HG03442 (cell line): Measurements from ENCODE around the gene RNASE4.
"Not testable (repeated sequence)": the region's sequence is repeated elsewhere in the genome, so short reads cannot be mapped to it uniquely, and the experiment has no call there.

Experiments used
- ATAC-seq: cut with Tn5 transposase; IDR thresholded peaks from one replicate; pipeline ENCODE4 v1.9.1; 2021; ENCODE audit warnings: mild to moderate bottlenecking, moderate library complexity; ENCODE audit not compliant: unreplicated experiment

The RNASE4 gene

DNA sequence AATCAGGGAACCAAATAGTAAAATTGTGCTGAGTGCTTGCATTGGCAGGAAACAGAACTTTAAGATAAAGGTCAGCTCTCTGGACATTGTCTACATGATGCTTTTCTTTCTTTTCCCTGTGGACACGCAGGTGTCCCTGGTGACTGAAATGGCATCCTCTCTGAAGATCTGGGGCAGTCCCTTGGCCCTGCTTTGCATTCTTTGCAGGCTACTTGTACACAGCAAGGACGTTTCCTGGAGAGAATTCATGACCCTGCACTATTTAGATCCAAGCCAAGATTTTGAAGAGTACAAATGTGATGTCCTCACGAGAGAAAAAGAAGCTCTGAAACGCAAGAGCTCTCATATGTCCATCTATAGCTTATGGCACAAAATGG, 50.1 kb downstream of the RNASE4 start:
- no peak for ATAC-seq

DNA sequence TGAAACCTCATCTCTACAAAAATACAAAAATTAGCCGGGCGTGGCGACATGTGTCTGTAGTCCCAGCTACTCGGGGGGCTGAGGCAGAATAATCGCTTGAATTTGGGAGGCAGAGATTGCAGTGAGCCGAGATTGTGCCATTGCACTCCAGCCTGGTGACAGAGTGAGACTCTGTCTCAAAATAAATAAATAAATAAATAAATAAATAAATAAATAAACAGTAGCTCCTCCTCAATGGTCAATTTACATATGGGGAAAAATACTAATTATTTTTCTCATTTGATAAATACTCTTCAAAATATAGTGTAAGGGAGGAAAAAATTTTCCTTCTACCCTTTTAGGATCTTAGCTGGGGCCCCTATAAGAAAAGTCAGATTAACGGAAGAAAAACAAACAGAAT, 53.9 kb downstream of the RNASE4 start:
- not testable (repeated sequence) for ATAC-seq

DNA sequence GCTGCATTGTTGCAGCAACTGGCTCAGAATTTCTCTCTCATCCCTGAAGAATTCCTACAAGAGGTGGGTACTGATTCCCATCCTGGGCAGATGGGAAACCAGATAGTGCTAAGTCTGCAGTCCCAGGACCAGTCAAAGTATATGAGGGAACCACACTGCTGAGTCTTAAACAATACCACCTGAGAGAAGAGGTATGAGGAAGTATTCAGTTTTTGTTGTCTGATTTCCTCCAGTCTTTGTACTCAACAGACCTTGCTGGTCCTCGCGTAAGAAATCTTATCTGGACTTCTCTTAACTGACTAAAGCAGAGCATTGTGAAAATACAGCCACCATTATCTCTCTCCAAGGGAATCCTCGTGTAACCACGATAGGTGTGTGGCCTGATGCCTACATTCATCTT, 57.8 kb downstream of the RNASE4 start:
- ATAC-seq, result no peak

DNA sequence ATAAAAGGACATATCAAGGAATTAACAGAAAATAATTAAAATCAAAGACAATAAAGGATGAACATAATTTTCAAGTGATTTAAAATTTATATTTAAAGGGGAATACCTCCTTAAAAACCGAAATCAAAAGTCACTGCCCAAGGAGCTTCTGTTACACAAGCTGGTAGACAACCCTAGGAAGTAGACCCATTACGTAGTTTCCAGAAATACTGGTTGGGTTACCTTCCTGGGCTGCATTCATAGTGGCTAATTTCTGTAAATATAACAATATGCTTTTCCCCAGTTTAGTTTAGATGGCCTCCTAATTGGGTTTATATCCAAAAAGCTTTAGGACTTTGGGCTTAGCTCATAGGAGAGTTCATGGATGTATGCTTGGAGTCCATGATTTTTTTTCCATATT, 59.2 kb downstream of the RNASE4 start:
- no peak for ATAC-seq

DNA sequence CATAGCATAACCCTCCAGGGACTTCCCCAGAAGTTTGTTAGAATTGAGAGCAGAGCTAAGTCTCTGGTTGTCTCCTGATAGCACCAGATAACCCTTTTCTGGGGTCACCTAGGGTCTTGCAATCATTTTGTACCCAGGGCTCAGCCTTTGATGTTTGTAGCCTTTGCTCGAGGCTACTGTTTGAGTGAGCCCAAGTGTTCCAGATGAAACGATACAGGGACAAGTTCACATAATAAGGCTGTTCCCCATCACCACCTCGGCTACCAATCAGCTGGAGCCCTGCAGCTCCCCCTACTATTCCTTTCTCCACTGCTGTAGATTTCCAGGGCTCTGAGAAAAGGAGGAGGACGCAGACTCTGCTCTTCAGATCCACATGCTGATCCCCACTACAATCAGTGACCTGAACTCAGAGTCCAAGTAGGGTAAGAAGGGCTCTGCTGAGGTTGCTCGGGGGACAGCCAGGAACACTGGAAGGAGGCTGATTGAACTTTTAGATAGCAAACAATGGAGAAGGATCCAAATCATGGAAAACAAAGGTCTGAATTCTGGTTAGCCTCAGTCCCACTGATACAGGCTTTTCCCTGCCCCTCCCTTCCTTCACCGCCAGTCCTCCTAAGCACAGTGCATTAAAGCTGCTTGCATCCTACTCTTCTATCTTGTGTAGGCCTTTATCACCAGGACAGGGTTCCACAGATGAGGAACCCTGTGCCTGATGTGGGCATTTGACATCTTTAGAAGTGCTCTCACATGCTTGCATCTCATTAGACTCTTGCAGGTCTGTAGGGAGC, 61.4 kb downstream of the RNASE4 start, which contains the start of gene EDDM3A:
TSS of gene EDDM3A (plus strand) at position 317 of the 788 bp plus-strand sequence. CDS start 1,694 bp downstream, outside the sequence.
- no peak for ATAC-seq

DNA sequence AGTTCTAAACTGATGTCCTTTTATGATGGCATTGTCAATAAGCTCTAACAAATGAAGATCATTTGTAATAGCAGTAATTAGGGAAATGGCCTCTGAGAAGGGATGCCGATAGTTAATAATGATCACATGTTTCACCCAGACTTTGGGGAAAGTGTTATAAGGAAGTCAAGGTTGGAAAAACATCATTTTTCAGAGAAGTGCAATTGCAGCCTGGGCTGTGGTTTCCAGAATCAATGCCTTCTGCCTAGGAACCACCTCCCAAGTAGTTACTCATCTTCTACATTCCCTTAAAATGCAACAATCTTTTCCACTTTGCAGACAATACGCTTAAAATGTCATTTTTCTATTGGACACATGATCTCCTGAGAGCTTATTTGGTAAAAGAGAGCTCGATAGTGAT, 62.2 kb downstream of the RNASE4 start:
- no peak for ATAC-seq

DNA sequence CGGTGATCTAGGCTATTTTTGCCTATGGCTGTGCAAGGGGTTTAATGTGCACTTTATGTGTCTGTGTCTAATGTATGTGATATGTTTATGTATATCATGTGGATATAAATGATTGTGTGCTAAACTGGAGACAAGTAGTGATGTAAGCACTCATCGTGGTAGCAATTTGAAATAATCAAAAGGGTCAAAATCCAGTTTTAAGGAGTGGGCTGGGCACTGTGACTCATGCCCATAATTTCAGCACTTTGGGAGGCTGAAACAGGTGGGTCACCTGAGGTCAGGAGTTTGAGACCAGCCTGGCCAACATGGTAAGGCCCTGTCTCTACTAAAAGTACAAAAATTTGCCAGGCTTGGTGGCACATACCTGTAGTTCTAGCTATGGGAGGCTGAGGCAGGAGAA, 64.1 kb downstream of the RNASE4 start:
- no peak for ATAC-seq

DNA sequence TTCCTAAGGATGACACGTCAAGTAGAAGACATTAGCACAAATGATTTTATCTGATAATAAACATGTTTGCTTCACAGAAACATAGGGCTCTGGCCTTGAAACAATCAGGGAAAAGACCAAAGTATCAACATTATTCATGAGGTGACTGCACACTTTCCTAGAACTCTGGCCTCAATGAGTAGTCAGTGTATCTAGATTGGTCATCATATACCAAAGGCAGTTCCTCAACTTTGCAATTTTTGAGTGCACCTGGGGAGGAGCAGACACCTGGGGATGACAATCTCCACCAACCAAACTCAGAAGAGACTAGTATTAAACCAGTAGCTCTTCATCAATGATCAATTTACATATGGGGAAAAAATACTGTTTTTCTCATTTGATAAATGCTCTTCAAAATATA, 65.8 kb downstream of the RNASE4 start:
- ATAC-seq, result no peak
